GM12874 (cell line): ENCODE data around the gene C19orf25.

Experiments
- TF ChIP-seq, protein P1 (sequence below): IDR thresholded peaks from 2 replicates; pipeline ENCODE4 v1.5.1; 2011; ENCODE audit warnings: low read depth, mild to moderate bottlenecking, control low read depth, low read length, moderate library complexity; ENCODE audit not compliant: insufficient read depth

C19orf25 gene

DNA sequence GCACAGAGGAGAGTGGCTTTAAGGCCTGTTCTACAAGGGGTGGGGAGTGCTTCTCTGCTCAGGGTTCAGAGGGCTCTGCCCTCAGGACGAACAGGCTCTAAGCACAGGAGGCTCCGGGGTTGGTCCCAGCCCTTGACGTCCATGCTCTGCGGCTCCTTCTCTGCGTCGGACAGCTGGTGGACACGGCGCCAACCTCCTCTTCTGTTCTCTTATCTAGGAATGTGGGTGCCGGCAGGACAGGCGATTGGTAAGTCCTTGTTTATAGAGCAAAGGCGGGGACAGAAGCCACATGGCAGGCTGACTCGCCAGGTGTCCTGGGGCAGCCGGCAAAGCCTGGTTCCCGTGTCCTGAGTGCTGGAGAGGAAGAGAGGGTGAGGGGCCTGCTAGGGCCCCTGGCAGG is 49.3 kb downstream of the C19orf25 start:
- TF ChIP-seq, protein P1, sequence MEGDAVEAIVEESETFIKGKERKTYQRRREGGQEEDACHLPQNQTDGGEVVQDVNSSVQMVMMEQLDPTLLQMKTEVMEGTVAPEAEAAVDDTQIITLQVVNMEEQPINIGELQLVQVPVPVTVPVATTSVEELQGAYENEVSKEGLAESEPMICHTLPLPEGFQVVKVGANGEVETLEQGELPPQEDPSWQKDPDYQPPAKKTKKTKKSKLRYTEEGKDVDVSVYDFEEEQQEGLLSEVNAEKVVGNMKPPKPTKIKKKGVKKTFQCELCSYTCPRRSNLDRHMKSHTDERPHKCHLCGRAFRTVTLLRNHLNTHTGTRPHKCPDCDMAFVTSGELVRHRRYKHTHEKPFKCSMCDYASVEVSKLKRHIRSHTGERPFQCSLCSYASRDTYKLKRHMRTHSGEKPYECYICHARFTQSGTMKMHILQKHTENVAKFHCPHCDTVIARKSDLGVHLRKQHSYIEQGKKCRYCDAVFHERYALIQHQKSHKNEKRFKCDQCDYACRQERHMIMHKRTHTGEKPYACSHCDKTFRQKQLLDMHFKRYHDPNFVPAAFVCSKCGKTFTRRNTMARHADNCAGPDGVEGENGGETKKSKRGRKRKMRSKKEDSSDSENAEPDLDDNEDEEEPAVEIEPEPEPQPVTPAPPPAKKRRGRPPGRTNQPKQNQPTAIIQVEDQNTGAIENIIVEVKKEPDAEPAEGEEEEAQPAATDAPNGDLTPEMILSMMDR: no peak

DNA sequence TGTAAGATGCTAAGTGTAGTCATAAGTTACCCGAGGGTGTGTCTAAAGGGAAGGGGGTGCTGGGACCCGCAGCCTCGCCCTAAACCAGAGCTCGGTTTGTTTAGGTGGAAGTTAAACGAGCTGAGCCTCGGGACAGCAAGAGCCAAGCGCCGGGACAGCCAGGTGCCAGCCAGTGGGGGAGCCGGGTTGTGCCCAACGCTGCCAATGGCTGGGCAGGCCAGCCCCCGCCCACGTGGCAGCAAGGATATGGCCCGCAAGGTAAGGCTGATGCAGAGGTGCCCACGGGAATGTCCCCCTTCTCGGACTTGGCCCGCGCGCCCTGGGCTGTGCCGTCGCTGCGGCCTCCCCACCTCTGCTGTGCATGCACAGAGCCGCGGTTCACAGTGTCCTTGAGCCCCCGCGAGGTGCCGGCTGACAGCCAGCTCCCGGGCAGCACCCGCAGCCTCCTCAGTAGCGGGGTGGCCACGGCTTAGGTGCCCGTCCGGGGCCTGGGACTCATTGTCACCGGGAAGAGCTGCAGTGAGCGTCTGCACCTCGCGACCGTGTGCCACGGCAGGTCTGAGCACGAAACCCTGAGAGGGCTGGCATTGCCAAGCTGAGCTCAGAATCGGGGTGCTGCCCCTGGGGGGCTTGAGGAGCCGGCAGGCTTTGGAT is 50.1 kb downstream of the C19orf25 start:
- TF ChIP-seq, protein P1: no peak

DNA sequence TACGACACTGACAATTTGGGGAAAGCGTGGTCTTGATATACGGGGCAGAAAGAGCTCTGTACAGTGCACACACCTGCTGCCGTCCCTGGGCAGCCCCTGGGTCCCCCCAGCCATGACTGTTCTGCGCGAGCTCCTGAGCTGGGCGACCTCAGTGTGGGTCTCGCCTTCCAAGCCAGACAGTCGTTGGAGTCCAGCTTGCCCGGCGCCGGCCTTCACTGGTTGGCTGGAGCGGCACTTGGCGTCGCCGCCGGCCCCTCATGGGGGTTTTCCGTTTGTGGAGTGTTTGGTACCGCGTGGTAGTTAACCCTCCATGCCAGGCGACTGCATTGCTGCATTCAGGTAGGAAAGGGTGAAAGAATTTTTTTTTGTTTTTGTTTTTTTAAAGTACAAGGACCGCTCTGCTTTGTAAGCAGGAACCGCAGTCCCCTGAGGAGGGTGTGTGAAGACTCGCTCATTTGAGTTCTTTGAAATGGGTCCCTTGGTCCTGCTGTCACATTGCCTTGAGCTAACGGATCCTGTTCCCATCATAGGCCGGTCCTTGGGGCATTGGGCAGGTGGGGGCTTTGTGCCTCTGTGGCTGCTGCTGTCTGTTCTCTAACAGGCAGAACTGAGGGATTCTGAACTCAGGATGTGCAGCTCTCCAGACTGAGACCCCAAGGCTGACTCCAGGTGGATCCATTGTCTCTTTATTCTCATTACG is 51.6 kb downstream of the C19orf25 start:
- TF ChIP-seq, protein P1: no peak

DNA sequence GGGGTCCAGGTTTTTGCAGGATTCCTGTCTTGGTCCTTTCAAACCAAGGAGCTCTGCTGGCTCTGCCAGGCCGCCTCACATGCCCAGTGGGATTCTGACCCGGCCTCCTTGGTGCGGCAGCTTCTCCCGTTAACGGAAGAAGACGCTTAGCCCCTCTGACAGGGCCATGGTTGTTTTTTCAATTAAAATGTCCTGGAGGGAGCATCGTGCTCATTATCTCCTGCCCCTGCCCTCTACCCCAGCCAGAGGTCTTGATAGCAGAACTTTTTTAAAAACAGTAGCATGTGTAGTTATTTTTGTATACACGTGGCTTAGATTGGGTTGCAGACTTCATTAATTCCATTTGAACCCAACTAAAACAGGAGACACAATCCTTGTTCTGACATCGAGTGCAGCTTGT is 52.3 kb downstream of the C19orf25 start:
- TF ChIP-seq, protein P1: no peak

DNA sequence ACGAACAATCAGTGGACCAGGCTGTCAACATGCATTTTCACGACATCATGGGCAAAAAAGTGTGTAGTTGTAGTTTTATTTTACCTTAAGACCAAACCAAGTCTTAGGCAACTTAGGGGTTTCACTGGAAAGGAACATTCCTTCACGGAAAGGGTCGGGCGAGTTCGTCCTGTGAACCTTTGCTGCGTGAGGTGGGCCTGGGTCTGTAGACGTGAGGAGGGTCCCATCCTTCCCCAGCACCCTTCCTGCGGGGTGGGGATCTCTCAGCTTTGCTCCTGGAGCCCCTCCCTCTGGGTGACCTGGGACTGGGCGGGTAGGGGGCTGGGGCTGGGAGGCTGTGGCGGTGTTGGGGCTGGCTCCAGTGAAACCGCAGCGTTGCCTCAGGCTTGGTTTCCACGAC is 53.1 kb downstream of the C19orf25 start:
- TF ChIP-seq, protein P1: no peak

DNA sequence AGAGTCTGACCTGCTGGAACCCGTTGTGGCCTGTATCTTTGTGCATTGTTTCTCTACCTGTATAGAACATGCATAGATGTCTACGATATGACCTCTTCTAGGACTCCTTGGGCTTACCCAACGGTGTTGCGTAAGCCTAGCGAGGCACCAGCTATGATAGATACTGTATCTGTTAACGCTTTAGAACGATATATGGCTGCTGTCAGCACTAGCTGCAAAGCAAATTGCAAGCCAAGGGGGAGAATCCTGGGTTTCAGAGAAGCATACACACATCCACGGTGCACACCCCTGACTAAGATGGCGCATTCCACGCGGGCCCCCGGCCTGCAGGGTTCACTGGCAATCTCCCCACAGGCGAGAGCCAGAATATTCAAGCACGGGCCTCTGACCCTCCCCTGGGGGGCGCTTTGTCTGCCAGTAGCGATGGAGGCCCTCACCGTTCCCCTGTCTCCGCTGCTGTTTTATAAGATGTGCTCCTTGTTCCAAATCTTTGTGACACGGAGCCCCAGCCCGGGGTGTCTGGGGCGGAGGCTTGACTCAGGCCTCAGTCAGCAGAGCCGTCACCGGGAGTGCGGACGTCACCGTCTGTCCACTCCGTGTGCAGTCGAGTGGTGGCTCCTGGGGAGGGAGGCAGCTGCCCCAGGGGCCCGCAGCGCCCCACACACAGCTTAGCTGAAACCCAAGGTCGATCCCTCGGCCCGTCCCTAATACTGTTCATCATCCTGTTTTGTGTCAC is 53.7 kb downstream of the C19orf25 start:
- TF ChIP-seq, protein P1: no peak

DNA sequence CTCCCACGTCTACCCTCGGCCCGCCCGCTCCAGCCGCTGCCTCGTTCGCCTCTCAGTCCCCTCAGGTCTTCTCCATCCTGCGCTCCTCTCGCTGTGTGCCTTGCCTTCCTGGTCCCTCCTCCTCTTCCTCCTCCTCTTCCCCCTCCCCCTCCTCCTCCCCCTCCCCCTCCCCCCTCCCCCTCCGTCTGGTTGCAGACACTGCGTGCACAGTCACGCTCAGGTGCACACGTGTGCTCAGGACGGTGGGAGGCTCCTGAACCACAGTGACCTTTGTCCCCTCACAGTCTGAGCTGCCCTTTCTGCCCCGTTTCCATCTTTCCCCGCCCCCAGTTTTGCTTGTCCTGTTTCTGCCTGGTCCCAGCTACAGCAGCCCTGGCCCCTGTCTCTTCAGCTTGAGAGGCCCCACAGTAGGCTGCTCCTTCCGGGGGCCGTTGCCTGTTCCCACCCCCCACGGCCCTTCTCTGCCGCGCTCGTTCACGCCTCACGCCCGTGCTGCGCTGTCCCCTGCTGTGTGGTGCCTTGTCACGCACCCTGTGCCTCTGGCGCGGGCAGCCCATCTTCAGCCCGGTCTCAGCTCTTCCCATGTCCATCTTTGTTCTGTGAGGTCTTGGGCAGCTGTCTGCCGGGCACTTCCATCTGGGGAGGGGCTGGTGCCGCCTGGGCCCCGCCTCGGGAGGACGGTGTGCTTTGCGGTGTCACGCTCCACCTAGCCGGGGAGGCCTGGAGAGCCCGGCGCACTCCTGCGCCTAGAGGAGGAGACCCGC is 54.6 kb downstream of the C19orf25 start:
- TF ChIP-seq, protein P1: no peak
